HG02588 (cell line): ENCODE measurements around the gene EPHA10.

ENCODE experiments used
- ATAC-seq: cut with Tn5 transposase; IDR thresholded peaks from one replicate; pipeline ENCODE4 v1.9.1; 2021; ENCODE audit warnings: mild to moderate bottlenecking, moderate library complexity; ENCODE audit not compliant: unreplicated experiment

EPHA10 gene

GRCh38 chr1:37764888-37765441 is at the start of gene EPHA10:
Gene EPHA10, minus strand, starts transcription at chr1:37765120. Its CDS starts 54 bp downstream, at chr1:37765066.
- no peak for ATAC-seq

- ATAC-seq = no peak
Measured at GRCh38 chr1:37814252-37814651, 49.3 kb upstream of the EPHA10 start.

DNA sequence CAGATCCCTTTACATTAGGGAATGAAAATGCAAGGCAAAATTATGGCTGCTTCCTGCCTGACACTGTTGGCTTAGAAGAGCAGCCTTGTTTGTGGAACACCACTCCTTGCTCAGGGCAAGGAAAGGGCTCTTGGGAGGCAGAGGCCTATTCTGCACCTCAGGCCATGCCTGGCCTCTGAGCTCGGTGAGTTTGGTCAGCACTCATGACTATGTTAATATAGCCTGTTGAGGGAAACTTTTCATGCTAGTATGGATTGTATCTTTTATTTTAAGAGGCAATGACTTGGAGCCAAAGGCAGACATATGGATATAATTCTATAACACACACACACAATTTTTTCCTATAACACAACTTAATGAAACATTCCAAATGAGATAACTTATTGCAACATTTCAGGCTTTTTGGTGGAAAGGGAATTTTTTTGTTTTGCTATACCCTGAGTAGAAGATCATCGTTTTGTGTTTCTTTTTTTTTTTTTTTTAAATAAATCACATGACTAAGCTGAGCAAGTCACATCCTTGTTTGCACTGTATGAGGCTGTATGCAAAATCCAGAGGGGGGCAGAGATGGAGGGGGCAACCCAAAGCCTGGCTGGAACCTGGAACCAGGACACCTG is 48.7 kb upstream of the EPHA10 start:
- no peak for ATAC-seq

DNA sequence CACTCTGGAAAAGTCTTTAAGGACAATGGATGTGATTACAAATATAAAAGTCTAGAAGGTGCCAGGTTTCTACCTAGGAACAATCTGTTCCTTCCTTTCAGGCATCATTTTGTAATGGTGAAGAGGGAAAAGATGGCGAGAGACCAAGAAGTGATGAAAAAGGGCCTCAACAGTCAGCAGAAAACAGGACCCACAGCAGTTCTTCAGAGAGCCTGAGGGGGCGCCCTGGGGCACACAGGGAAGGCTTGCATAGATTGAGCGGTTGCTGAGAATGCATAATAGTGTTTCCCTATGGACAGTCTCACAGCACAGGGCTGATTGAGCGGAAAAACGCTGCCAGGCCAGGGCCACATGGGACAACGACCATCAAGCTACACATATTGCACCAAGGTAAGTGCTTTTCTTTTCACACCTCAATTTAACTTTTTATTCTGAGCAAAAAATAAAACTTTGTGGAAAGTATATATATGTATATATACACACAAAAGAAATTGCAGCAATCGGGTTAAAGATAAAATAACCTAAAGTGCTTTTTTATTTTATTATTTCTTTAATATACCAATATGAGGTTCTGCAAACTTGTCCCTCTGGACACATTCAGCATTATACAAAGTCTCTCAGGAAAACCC is 46.2 kb upstream of the EPHA10 start:
- ATAC-seq = no peak

GRCh38 chr1:37809942-37810341 is 45.0 kb upstream of the EPHA10 start:
- no peak for ATAC-seq

- ATAC-seq = peak; percentile 36
Measured at GRCh38 chr1:37808369-37809319, 43.7 kb upstream of the EPHA10 start.

GRCh38 chr1:37807555-37808368 is 42.8 kb upstream of the EPHA10 start, which contains the start of the genes C1orf122 and YRDC:
Gene C1orf122, plus strand, starts transcription at chr1:37807790. Its CDS starts 615 bp downstream, at chr1:37808405.
Gene YRDC, minus strand, starts transcription at chr1:37808208. Its CDS starts 28 bp downstream, at chr1:37808180.
- peak; percentile 86 for ATAC-seq

DNA sequence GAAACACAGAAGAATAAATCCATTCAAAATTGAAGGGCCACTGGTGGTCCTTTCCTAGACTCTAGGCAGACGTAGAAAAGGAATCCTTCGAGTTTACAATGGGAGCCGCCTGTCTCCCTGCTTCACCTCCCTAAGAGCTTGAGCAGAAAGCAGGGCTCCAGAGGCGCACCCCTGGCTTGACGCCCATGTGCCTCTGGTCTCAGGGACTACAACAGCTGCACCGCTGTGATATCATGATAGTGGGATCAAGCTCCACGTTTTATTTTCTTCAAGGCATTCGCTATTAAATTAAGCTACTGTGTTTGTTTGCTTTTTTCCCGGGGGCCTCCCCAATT is 42.3 kb upstream of the EPHA10 start:
- ATAC-seq = no peak

GRCh38 chr1:37802439-37802838 is 37.5 kb upstream of the EPHA10 start:
- no peak for ATAC-seq

- ATAC-seq = no peak
Measured at GRCh38 chr1:37797750-37798345, 32.9 kb upstream of the EPHA10 start.

GRCh38 chr1:37795340-37796125 is 30.6 kb upstream of the EPHA10 start:
- no peak for ATAC-seq

DNA sequence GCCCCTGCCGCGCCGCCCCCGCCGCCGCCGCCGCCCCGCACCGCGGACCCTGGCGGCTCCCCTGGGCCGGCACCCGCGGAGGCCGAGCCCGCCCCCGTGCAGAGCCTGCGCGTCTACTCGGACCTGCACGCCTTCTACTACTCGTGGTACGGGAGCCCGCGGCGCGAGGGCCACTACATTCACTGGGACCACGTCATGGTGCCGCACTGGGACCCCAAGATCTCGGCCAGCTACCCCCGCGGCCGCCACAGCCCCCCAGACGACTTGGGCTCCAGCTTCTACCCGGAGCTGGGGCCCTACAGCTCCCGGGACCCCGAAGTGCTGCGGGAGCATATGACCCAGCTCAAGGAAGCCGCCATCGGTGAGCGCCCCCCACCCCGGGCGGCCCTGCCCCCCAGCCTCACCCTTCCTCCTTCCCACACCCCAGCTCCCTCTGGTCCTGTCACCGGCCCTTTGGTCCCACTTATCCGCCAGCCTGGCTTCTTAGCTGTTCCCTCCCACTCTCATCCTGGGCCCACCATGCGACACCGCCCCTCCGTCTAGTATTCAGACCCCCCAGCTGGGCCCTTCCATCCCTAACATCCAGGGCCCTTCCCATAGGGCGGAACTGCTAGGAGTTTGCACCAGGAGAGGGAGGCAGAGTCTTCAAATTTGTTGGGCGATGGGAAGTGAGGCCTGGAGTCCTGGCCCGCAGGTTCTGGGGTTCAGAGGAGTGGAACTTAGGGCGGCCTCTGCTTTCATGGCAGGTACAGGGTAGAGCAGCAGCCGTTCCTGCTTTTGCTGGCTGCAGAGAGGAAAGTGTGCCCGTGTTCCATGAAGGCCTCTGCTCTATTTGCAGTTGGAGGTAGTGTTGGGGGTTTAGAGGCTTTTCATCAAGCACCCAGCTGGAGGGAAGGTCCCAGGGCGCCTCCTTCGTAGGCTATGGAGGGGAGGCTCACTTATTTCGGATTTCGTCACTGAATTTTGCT is 29.7 kb upstream of the EPHA10 start:
- peak; percentile 32 for ATAC-seq

DNA sequence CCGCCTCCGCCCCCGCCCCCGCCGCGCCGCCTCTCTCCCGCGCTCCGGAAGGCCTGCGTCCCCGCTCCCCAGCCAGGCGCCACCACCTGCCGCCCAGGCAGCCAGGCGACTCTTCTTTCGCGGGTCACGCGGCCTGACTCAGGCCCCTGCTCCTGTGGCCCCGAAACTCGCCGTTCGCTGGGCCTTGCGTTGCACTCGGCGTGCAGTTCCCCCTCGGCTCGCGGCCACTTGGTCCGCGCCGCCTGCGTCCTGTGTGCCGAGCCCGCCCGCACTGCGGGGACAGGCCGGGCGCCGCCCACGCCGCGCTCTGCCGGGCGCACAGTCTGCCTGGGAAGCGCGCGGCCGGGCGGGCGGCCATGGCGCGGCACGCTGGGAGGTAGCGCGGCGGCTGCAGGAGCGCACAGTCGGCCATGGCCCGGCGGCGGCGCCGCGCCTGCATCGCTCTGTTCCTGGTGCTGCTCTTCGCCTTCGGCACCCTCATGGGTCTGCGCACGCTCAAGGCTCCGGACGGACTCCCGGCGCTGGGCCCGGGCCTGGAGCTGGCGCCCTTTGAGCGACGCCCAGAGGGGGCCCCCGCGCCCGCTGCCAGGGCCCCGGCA is 29.0 kb upstream of the EPHA10 start, which contains the start of gene MANEAL:
Gene MANEAL, plus strand, starts transcription at position 75 of the 599 bp plus-strand sequence. Its CDS starts 336 bp downstream, at position 411.
- ATAC-seq = peak; percentile 53

DNA sequence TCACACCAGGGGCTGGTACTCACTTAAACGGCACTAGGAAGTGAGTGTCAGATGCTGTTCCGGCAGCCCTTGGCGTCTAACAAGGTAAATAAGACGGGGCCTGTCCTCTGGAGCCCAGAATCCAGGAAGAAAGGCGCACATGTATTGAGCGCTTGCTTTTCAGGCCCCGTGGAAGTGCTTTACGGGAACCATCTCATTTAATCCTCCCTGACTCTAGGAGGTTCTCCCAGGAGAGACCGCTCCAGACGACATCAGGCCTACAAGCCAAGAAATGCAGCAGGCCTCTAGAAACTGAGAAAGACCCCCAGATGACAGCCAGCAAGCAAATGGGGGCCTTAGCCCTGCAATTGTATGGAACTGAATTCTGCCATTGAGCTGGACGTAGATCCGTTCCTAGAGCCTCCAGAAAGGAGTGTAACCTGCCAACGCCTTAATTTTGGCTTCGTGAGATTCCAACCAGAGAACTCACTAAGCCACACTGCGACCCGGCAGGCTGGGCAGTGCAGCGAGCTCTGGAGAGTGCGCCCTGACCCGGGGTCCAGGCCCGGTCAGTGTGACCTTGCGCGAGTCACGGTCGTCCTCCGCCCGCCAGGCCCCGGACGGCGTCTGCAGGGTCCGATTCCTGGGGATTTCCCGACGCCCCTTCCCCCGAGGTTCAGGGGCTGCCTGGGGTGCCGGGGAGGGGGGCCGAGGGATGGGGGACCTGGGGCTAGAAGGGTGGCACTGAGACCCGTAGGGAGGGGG is 28.2 kb upstream of the EPHA10 start:
- ATAC-seq = no peak

DNA sequence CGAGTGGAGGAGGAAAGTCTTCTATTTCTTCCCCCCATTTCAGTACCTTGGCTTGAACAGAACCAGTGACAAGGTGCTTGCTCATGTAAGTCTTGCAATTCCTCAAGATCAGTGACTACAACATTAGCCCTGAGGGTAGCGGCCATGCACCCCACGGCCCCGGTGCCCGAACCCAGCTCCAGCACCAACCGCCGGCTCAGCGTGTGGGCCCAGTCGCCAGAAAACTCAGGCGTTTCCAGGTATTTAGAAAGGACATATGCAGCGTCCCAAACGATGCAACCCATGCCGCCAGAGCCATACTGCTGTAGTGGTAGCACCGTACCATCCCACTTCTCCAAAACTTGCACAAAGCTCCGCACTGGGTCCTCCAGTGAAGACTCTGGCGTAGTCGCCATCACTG is 17.6 kb upstream of the EPHA10 start:
- ATAC-seq = no peak

DNA sequence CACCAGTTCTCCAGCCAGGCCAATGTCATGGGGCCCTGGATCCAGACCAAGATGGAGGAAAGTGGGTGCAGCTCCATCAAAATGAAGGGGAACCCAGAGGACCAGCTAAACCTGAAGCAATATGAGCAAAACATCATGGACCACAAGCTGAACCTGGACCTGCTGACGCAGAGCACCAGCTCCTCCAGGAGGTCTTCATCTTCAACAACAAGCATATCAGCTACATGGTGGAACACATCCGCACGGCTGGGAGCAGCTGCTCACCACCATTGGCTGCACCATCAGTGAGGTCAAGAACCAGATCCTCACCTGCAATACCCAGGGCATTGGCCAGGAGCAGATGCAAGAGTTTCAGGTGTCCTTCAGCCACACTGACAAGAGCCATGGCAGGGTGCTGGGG is 13.7 kb upstream of the EPHA10 start:
- ATAC-seq = no peak
